ENCODE results near the gene QPRT.
"Not testable (repeated sequence)": the region's sequence is repeated elsewhere in the genome, so short reads cannot be mapped to it uniquely, and the experiment has no call there.

Gene QPRT

GRCh38 chr16:29678691-29679267 lies at the start of gene QPRT:
QPRT (plus strand) TSS chr16:29679180; CDS start chr16:29679198, 18 bp downstream.
- DNase-seq: no peak

GRCh38 chr16:29629318-29629717 lies 49.7 kb upstream of the QPRT start:
- DNase-seq: not testable (repeated sequence)

- DNase-seq: not testable (repeated sequence)
Observed at GRCh38 chr16:29631658-29632057, 47.3 kb upstream of the QPRT start.

GRCh38 chr16:29635902-29636301 lies 43.1 kb upstream of the QPRT start:
- DNase-seq: not testable (repeated sequence)

GRCh38 chr16:29636368-29636767 lies 42.6 kb upstream of the QPRT start:
- not testable (repeated sequence) for DNase-seq

- not testable (repeated sequence) for DNase-seq
Observed at GRCh38 chr16:29638751-29639150, 40.2 kb upstream of the QPRT start.

GRCh38 chr16:29641561-29641960 lies 37.4 kb upstream of the QPRT start:
- no peak for DNase-seq

- no peak for DNase-seq
Observed at GRCh38 chr16:29643596-29643995, 35.4 kb upstream of the QPRT start.

- DNase-seq: no peak
Observed at GRCh38 chr16:29644338-29644857, 34.6 kb upstream of the QPRT start.

- DNase-seq: no peak
Observed at GRCh38 chr16:29644973-29645693, 33.8 kb upstream of the QPRT start.

GRCh38 chr16:29645694-29646187 lies 33.2 kb upstream of the QPRT start:
- DNase-seq: no peak

GRCh38 chr16:29646947-29647346 lies 32.0 kb upstream of the QPRT start:
- no peak for DNase-seq

GRCh38 chr16:29649588-29650494 lies 29.1 kb upstream of the QPRT start:
- no peak for DNase-seq

GRCh38 chr16:29650771-29651170 lies 28.2 kb upstream of the QPRT start:
- DNase-seq: no peak

- no peak for DNase-seq
Observed at GRCh38 chr16:29651774-29652349, 27.1 kb upstream of the QPRT start.

- no peak for DNase-seq
Observed at GRCh38 chr16:29653471-29653870, 25.5 kb upstream of the QPRT start.

GRCh38 chr16:29653890-29654289 lies 25.1 kb upstream of the QPRT start:
- not testable (repeated sequence) for DNase-seq

GRCh38 chr16:29656688-29657523 lies 22.1 kb upstream of the QPRT start:
- no peak for DNase-seq

- no peak for DNase-seq
Observed at GRCh38 chr16:29658705-29659104, 20.3 kb upstream of the QPRT start.

GRCh38 chr16:29662000-29662728 lies 16.8 kb upstream of the QPRT start:
- no peak for DNase-seq

GRCh38 chr16:29662729-29663015 lies 16.3 kb upstream of the QPRT start:
- DNase-seq: peak; percentile 75
